ENCODE results near the gene ACADS. TPM values are rescaled to one million over a fixed set of nuclear protein-coding genes. Genes with fewer than 3 reads are reported as not detected.

ACADS gene
- total and polyA plus RNA-seq, 8 donors, result 16.5 to 313 (median 38.7) TPM

DNA sequence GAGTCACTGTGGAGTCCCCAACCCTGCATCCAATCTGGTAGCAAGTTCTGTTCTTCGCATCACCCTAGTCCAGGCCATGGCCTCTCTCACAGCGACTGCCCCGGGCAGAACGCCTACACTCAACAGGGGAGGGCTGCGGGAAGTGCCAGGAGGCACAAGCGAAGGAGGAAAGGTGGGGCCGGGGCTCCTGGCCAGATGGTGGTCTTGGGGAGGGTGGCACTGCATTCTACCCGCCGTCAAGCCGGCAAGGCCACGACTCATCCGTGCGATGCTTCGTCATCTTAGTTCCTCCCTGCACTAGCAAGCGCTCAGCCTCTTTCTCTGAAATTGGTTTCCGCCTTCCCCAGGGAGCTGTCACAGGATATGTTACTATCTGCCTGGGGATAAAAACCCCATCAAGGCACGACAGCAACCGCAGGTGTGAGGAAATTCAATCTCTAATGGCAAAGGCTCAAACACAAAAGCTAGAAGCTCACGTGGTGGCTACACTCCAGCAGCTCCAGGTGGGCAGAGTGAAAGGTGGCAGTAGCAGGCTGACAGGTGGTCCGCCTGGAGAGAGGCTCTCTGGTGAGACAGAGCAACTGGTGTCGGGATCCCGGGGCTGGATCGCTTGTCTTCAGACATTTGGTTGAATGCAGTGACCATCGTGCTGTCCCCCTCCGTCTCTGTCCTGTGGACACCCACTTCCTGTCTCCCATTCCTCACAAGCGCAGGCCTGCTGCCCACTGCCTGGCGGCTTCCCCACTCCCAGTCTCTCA lies 34.1 kb downstream of the ACADS start:
- no peak for DNase-seq
- Histone ChIP-seq H3K4me1 (peaks cover 4 to 20% (median 14%) of the 10 kb centered on the region in 4 donors), H3K9me3 (peaks cover 0 to 6% (median 3%) of the 10 kb centered on the region in 4 donors), H3K36me3 (peaks cover 9 to 47% (median 31%) of the 10 kb centered on the region in 4 donors), H3K27me3 (no peaks in the 10 kb centered on the region), H3K4me3 (no peak overlapping the region), H3K27ac (peak overlapping the region in 1 of 5 donors; percentile 81)
- intact Hi-C loops (cut with DNase I; ENCODE audit: low total_unique reads), result no loop called here
- WGBS, 5 donors, result 82 to 90% (median 89%) methylated on average over 27 of the region's 27 CpGs
- TF ChIP-seq POLR2A (IDR thresholded peaks at IDR 0.05) (no peak), POLR2AphosphoS5 (IDR thresholded peaks at IDR 0.05) (no peak), EP300 (IDR thresholded peaks at IDR 0.05) (no peak)
- TF ChIP-seq, protein P1, sequence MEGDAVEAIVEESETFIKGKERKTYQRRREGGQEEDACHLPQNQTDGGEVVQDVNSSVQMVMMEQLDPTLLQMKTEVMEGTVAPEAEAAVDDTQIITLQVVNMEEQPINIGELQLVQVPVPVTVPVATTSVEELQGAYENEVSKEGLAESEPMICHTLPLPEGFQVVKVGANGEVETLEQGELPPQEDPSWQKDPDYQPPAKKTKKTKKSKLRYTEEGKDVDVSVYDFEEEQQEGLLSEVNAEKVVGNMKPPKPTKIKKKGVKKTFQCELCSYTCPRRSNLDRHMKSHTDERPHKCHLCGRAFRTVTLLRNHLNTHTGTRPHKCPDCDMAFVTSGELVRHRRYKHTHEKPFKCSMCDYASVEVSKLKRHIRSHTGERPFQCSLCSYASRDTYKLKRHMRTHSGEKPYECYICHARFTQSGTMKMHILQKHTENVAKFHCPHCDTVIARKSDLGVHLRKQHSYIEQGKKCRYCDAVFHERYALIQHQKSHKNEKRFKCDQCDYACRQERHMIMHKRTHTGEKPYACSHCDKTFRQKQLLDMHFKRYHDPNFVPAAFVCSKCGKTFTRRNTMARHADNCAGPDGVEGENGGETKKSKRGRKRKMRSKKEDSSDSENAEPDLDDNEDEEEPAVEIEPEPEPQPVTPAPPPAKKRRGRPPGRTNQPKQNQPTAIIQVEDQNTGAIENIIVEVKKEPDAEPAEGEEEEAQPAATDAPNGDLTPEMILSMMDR (IDR thresholded peaks at IDR 0.05), result no peak

DNA sequence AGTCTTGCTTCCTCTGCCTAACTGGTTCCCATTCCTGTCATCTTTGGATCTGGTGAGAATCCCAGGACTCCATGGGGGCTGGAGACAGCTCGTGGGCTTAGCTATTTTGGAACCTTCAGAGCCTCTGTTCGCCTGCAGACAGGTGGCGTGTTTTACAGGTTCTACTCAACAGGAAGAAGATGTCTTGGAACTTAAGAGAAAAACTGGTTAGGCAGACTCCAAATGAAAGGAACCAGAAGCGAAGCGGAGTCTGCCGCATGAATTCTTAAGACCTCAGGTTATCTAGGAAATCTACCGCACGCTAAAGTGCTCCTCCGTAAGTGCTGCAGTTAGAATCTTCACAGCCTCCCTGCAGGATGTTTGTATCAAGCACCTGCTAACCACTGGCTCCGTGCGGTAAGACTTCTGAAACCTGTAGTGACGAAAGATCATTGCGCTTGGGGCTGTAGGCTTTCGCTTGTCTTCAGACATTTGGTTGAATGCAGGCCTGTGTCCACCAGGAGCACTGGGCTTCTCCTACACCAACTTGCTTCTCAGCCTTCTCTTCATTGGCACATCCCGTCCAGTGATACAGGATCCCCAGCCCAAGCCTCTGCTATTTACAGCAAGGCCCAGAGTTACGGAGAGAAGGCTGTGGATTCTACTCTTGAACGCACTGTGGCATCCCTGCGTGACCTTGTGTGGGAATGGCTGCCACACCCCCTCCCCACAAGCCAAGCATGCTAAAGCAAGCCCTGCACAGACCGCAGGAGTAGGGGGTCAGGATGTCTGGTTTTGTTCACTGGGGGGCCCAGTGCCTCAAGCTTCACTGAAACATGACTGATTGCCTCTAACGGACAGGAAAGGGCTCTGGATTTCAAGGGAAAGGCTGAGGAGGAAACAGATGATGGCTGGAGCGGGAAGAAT lies 35.0 kb downstream of the ACADS start:
- Histone ChIP-seq H3K9me3 (no peaks in the 10 kb centered on the region), H3K27me3 (no peaks in the 10 kb centered on the region), H3K27ac (peak overlapping the region in 3 of 5 donors; percentile 53 to 81 (median 57)), H3K4me1 (peaks cover 4 to 20% (median 14%) of the 10 kb centered on the region in 4 donors), H3K36me3 (peaks cover 9 to 55% (median 39%) of the 10 kb centered on the region in 4 donors), H3K4me3 (no peak overlapping the region)
- 88 to 94% (median 91%) methylated on average over 21 of the region's 21 CpGs for WGBS, 5 donors
- TF ChIP-seq POLR2A (IDR thresholded peaks at IDR 0.05) (no peak), POLR2AphosphoS5 (IDR thresholded peaks at IDR 0.05) (no peak), EP300 (IDR thresholded peaks at IDR 0.05) (no peak)
- TF ChIP-seq, protein P1 (IDR thresholded peaks at IDR 0.05), result no peak
- intact Hi-C loops (cut with DNase I; ENCODE audit: low total_unique reads), result no loop called here
- DNase-seq, result peak in 1 of 2 donors; percentile 44

DNA sequence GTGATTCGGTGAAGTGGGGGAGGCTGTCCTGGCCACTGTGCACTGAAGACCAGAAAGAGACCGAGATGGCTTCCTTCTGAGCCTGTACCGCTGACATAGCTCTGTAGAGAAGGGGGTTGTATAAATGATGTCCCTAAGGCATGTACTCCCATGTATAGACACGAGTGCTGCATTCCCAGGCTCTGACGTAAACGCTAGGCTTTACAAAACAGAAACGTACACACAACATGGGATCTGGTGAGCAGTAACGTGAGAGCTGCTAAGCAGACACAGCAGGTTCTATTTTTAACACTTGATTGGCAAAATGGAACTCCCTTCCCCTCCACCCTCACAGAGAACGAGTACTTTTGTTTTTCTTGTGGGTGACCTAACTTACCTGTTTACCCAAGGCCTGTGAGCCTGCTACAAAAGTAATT lies 35.9 kb downstream of the ACADS start:
- peak; percentile 46 to 95 for DNase-seq
- TF ChIP-seq EP300 (IDR thresholded peaks at IDR 0.05) (no peak), POLR2AphosphoS5 (IDR thresholded peaks at IDR 0.05) (peak in 1 of 3 donors; percentile 67)
- intact Hi-C loops (cut with DNase I; ENCODE audit: low total_unique reads), result no loop called here
- Histone ChIP-seq H3K9me3 (no peaks in the 10 kb centered on the region), H3K36me3 (peaks cover 17 to 64% (median 49%) of the 10 kb centered on the region in 4 donors), H3K4me3 (no peak overlapping the region), H3K27me3 (no peaks in the 10 kb centered on the region), H3K4me1 (peaks cover 4 to 20% (median 14%) of the 10 kb centered on the region in 4 donors), H3K27ac (peak overlapping the region; percentile 41 to 81 (median 57))
- 33 to 47% (median 37%) methylated on average over 9 of the region's 9 CpGs for WGBS, 5 donors

DNA sequence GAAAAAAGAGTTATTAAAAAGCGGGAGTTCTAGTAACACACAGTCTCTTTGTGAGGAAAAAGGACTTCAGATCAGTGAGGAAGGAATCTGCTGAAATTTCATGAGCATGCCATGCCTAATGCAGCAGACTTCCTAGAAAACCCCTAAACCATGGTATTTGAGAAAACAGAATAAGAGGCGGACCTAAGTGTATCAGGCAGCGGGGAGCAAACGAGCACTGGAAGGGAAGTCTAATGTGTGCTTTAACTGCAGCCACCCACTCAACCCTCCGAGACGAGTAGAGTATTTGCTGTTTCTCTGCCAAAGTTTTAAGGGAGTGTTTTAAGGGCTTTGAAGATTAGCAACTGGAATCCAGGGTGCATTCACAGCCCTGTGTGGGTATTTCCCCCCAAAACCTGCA lies 36.5 kb downstream of the ACADS start:
- H3K27ac ChIP-seq, result peak overlapping the region in 4 of 5 donors; percentile 53 to 81 (median 58)
- TF ChIP-seq POLR2AphosphoS5 (IDR thresholded peaks at IDR 0.05), result no peak
- TF ChIP-seq POLR2A (IDR thresholded peaks at IDR 0.05), result no peak
- no peak for TF ChIP-seq EP300 (IDR thresholded peaks at IDR 0.05)
- TF ChIP-seq, protein P1 (IDR thresholded peaks at IDR 0.05), result no peak
- H3K9me3 ChIP-seq, result no peaks in the 10 kb centered on the region
- peak in 1 of 2 donors; percentile 70 for DNase-seq
- H3K36me3 ChIP-seq, result peaks cover 22 to 70% (median 54%) of the 10 kb centered on the region in 4 donors
- H3K27me3 ChIP-seq, result no peaks in the 10 kb centered on the region
- 29 to 42% (median 30%) methylated on average over 6 of the region's 6 CpGs for WGBS, 5 donors
- H3K4me3 ChIP-seq, result no peak overlapping the region
- peaks cover 4 to 20% (median 14%) of the 10 kb centered on the region in 4 donors for H3K4me1 ChIP-seq
- intact Hi-C loops (cut with DNase I; ENCODE audit: low total_unique reads), result no loop called here

Measured in stomach (tissue), 9 donors.